Cardiac muscle cell (in vitro differentiated cells and primary cell): Measurements from ENCODE around the gene MTTP. TPM values are rescaled to one million over a fixed set of nuclear protein-coding genes. Genes with fewer than 3 reads are reported as not detected.

Source experiments
- DNase-seq, 2 donors: peaks; one replicate each; pipeline versions ENCODE4 v3.0.0 to v3.0.0-alpha.2; 2010 to 2017; ENCODE audit warnings: low read depth in 1 of 2, low spot score in 1 of 2
- H3K27ac ChIP-seq: fragments of 200-600 bp; sonication (generic); 2 replicates; pipeline ENCODE4 v1.5.1; 2016
- H3K27me3 ChIP-seq: fragments of 200-600 bp; sonication (generic); 2 replicates; pipeline ENCODE4 v1.6.0; 2016; ENCODE audit warnings: control low read depth
- H3K36me3 ChIP-seq: fragments of 200-600 bp; sonication (generic); 2 replicates; pipeline ENCODE4 v1.5.1; 2016; ENCODE audit warnings: control low read depth
- H3K4me1 ChIP-seq: fragments of 200-600 bp; sonication (generic); 2 replicates; pipeline ENCODE4 v1.8.1; 2017; ENCODE audit warnings: low read depth, mild to moderate bottlenecking, mixed run types
- H3K4me3 ChIP-seq: fragments of 200-600 bp; sonication (generic); 2 replicates; pipeline ENCODE4 v1.5.1; 2016; ENCODE audit warnings: mild to moderate bottlenecking
- H3K9me3 ChIP-seq: fragments of 200-600 bp; sonication (generic); 2 replicates; pipeline ENCODE4 v1.5.1; 2017; ENCODE audit warnings: low read depth, mild to moderate bottlenecking, control low read depth
- polyA plus RNA-seq: library from polyadenylated mRNA; unstranded; fragments of >200 nt; fragmentation: Nextera tagmentation; extraction: Ambion mirVana; gene quantifications from 2 replicates; pipeline ENCODE4 v1.2.1, GENCODE V29; 2016
- total RNA-seq: library from RNA; depleted of rRNA; stranded (reverse); fragments of >200 nt; gene quantifications from 2 replicates; pipeline ENCODE4 v1.2.3, GENCODE V29; 2016
- TF ChIP-seq, protein P1 (sequence below): IDR thresholded peaks from 2 replicates; pipeline ENCODE4 v1.5.1; 2012; ENCODE audit warnings: low read depth, mild to moderate bottlenecking, low read length

MTTP gene
- total and polyA plus RNA-seq, 2 experiments from 2014 or later = 0.69 to 2.1 TPM

DNA sequence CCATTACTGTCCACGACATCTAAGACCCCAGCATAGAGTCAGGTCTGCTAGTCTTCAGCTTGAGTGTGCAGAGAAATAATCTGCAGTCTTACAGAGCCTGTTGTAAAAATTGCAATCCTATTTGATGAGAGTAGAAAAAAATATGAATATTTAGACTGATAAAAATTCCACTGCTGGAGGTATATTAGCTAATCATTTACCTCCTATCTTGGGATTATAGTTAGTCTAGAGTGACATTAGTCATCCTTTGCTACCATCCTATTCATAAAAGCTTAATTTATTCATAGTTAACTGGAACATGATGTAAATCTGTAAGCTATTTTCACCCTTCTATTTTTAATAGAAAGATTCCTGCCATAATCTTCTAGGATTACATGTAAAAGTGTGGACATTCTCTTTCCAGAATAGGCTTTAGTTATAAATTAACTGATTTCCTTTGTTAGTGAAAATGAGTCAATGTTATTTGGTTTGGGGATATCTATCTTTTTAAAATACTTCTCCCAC lies 56.3 kb downstream of the MTTP start:
- no peaks in the 10 kb centered on the region for H3K9me3 ChIP-seq
- no peaks in the 10 kb centered on the region for H3K27me3 ChIP-seq
- TF ChIP-seq, protein P1, sequence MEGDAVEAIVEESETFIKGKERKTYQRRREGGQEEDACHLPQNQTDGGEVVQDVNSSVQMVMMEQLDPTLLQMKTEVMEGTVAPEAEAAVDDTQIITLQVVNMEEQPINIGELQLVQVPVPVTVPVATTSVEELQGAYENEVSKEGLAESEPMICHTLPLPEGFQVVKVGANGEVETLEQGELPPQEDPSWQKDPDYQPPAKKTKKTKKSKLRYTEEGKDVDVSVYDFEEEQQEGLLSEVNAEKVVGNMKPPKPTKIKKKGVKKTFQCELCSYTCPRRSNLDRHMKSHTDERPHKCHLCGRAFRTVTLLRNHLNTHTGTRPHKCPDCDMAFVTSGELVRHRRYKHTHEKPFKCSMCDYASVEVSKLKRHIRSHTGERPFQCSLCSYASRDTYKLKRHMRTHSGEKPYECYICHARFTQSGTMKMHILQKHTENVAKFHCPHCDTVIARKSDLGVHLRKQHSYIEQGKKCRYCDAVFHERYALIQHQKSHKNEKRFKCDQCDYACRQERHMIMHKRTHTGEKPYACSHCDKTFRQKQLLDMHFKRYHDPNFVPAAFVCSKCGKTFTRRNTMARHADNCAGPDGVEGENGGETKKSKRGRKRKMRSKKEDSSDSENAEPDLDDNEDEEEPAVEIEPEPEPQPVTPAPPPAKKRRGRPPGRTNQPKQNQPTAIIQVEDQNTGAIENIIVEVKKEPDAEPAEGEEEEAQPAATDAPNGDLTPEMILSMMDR = no peak

DNA sequence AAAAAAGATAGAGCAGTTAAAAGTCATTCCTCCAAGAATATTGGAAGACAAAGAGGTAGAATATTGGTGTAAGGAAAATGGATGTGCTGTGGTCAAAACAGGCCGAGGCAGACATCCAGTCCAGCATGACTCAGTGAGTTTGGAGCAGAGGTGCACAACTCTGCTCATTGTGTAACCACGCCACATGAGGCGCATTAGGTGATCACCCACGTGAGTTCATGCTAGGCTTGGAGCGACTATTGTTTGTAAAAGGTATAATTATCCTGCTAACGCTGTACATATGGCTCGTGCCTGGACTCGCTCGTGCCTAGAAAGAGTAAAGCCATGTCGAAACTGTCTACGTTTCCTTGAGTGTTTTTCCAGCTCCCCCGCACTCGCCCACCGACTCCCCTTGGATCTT lies 59.1 kb downstream of the MTTP start:
- DNase-seq = no peak
- no peak overlapping the region for H3K4me3 ChIP-seq
- H3K27me3 ChIP-seq = no peaks in the 10 kb centered on the region
- H3K27ac ChIP-seq = no peak overlapping the region
- TF ChIP-seq, protein P1 = no peak
- no peaks in the 10 kb centered on the region for H3K9me3 ChIP-seq
- H3K36me3 ChIP-seq = no peaks in the 10 kb centered on the region
- no peaks in the 10 kb centered on the region for H3K4me1 ChIP-seq

More for the DNA sequence above, 56.3 kb downstream of the MTTP start:
- Histone ChIP-seq H3K4me3 (no peak overlapping the region), H3K36me3 (no peaks in the 10 kb centered on the region), H3K4me1 (no peaks in the 10 kb centered on the region), H3K27ac (no peak overlapping the region)
- no peak for DNase-seq

DNA sequence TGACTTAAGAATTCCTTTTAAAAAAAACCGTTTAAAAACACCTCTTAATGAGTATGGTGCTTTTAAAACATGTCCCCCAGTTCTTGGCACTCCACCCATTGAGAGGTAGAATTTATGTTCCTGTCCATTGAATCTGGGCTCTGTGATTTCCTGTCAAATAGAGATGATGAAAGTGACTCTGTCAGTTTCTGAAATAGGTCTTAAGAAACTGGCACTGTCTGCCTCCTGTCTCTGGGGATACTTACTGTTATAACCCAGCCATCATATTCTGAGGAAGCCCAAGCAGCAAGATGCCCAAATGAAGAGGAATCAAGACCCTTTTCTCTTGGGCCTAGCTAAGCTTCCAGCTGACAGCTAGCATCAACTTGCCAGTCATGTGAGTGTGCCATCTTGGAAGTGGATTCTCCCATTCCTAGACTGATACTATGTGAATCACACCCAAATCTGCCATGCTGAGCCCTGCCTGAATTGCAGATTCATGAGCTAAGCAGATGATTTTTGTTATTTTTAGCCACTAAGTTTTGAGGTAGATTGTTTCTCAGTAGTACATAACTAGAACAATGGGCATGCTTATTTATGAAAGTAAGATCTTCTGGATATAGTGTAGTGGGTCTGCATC lies 60.2 kb downstream of the MTTP start:
- Histone ChIP-seq H3K27me3 (no peaks in the 10 kb centered on the region), H3K4me1 (no peaks in the 10 kb centered on the region), H3K4me3 (no peak overlapping the region), H3K36me3 (no peaks in the 10 kb centered on the region), H3K27ac (no peak overlapping the region), H3K9me3 (no peaks in the 10 kb centered on the region)
- DNase-seq = no peak
- TF ChIP-seq, protein P1 = no peak

DNA sequence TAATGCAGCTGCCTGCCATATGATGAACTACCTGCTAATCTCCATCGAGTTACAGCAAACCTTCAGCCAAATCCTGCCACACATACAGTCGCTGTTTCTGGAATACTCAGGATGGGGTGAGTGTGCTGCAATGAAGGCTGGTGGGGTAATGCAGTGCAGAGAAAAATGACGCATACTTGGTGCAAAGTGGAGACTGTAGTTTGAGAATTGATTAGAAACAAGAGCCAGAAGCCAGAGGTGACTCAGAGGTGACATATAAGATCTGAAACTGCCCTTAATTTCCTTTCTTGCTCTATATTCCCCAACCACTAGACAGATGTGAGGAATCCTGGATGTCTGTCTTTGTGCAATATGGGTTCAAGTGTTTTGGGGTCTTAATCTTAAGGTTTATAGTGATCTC lies 61.0 kb downstream of the MTTP start:
- no peak overlapping the region for H3K4me3 ChIP-seq
- H3K9me3 ChIP-seq = no peaks in the 10 kb centered on the region
- TF ChIP-seq, protein P1 = no peak
- no peaks in the 10 kb centered on the region for H3K27me3 ChIP-seq
- no peak for DNase-seq
- H3K27ac ChIP-seq = no peak overlapping the region
- H3K4me1 ChIP-seq = no peaks in the 10 kb centered on the region
- H3K36me3 ChIP-seq = no peaks in the 10 kb centered on the region

DNA sequence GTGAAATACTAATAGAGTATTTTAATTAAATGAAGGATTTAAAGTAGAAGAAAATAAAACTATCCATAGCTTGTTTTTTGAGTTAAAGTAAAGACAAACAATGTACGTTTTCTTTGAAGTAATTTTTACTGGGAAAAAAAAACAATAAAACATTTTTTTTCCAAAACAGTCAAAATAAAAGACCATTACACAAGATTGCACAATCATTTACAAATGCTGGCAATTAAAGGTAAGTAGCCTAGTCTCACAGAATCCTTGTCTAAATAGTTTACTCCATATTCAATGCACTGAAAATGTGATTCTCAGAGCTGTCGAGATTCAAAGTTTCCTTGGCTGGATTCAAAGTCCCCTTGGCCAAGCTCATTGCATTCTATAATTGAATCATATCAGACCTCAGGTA lies 61.8 kb downstream of the MTTP start:
- H3K27ac ChIP-seq = no peak overlapping the region
- no peaks in the 10 kb centered on the region for H3K36me3 ChIP-seq
- no peaks in the 10 kb centered on the region for H3K4me1 ChIP-seq
- H3K4me3 ChIP-seq = no peak overlapping the region
- no peaks in the 10 kb centered on the region for H3K9me3 ChIP-seq
- no peak for DNase-seq
- H3K27me3 ChIP-seq = no peaks in the 10 kb centered on the region
- TF ChIP-seq, protein P1 = no peak
